HG02798 (cell line): ENCODE results near the gene KRT35.

Experiments used
- ATAC-seq: cut with Tn5 transposase; IDR thresholded peaks from one replicate; pipeline ENCODE4 v1.9.1; 2021; ENCODE audit warnings: mild to moderate bottlenecking; ENCODE audit not compliant: unreplicated experiment, poor library complexity

KRT35 gene

DNA sequence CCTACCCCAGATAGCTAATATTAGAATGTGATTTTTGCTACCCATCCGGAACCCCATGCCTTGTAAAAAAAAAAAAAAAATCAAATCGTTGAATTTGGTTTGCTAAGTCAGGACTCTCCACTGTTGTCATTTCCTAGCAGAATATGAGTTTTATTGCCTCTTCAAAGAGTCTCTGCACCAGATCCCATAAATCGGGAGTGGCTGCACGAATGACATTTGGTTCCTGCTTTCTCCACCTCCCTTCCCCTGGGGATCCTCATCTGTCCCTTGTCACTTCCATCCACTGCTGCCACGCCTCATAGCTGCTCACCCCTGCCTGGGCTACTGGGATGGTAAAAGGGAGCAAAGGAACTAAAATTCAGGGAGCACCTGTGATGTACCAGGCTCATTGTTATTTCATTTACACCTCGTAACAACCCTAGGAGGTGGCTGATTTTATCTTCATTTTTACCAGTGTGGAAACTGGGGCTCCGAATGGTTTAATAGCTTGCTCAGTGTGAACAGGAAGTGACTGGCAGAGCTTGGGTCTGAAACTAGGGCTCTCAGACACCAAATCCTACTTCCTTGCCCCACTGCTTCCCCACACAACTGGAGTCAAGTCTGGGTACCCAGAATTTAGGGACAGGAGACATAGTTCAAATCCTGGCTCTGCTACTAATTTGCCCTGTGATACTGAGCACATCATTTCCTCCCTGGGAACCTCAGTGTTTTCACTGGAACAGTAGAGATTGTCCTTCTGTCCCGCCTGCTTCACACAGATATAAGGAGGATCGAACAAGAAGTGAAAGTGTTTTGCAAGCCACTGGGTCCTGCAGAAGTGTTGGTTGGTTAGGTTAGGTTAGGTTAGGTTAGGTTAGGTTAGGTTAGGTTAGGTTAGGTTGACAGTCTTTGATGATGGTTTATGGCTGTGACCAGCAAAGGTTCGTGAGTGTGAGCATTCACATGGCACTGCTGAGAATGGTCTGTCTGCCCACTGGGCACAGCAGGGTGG, 9.3 kb upstream of the KRT35 start:
- no peak for ATAC-seq

GRCh38 chr17:41489531-41489930, 8.6 kb upstream of the KRT35 start, which contains the start of gene KRT36:
KRT36 (minus strand) TSS chr17:41489910; CDS start chr17:41489864, 46 bp downstream.
- ATAC-seq: no peak

- no peak for ATAC-seq
Observed at GRCh38 chr17:41486809-41487530, 6.0 kb upstream of the KRT35 start.

DNA sequence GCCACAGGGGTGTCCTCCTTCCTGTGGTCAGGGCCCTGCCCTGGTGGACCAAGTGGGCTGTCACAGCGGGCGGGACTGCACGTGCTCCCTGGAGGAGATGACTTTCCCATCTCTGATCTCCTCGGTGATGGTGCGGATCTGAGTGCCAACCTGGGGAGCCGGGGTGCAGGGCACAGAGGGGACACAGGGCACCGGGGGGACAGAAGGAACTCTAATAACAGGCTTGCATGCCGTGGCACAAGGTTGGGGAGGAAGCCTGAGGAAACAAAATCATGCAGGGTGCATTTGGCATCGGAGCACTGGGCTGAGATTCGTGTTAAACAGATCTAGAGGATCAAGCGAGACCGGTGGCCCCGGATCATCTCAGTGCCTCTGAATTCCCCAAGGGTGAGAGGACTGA, 5.4 kb upstream of the KRT35 start:
- no peak for ATAC-seq

- no peak for ATAC-seq
Observed at GRCh38 chr17:41484920-41485904, 4.3 kb upstream of the KRT35 start.

DNA sequence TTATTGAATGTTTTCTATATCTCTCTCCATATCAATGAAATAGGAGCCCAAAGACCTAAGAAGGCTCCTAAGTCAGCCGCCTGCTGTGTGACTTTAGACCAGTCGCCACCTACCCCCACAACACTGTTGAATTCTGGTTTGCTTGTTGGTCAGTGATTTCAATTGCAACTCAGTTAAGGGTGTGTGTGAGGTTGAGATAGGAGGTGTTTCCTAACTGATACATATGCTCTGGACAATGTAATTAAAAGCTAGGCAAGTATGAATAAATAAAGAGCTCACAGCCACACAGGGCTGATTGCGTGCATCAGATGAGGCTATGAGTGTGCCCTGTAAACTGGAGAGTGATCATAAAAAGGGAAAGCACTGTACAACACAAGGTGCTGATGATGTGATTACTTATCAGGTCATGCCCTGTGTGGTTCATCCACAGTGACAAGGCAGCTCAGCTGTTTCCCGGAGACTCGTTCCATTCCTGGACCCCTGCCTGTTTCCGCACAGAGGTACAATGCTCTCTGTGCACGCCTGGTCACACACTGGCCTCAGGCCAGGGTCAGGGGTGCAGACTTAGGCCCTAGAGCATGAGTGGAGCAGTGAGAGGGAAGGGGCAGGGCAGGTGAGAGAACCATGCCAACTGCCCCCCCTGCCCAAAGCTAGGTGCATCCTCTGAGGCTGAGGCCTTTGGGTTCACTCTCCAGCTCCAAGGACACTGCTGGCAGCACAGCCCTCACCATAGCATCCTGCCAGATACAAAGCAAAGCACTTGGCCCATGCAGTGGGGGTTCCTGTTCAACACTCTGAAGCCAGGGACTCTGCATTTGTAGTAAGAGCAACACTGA, 3.3 kb upstream of the KRT35 start:
- ATAC-seq: no peak

- ATAC-seq: no peak
Observed at GRCh38 chr17:41483531-41483930, 2.6 kb upstream of the KRT35 start.

DNA sequence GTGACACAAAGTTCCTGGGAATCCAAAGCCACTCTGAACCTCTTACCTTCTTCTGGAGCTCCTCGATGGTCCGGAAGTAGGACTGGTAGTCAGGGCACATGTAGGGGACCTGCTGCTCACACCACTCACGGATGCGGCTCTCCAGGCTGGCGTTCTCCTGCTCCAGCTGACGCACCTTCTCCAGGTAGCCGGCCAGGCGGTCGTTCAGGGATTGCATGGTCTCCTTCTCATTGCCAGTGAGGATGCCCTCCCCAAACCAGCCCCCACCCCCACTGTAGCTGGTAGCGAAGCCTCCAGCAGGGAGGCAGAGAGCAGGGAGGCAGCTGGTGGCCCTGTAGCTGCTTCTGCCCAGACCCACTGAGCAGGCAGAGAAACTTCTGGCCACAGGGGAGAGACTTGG, 370 bp downstream of the KRT35 start:
- ATAC-seq: no peak

GRCh38 chr17:41480136-41480535, 815 bp downstream of the KRT35 start:
- ATAC-seq: no peak

GRCh38 chr17:41478237-41478636, 2.7 kb downstream of the KRT35 start:
- ATAC-seq: no peak

DNA sequence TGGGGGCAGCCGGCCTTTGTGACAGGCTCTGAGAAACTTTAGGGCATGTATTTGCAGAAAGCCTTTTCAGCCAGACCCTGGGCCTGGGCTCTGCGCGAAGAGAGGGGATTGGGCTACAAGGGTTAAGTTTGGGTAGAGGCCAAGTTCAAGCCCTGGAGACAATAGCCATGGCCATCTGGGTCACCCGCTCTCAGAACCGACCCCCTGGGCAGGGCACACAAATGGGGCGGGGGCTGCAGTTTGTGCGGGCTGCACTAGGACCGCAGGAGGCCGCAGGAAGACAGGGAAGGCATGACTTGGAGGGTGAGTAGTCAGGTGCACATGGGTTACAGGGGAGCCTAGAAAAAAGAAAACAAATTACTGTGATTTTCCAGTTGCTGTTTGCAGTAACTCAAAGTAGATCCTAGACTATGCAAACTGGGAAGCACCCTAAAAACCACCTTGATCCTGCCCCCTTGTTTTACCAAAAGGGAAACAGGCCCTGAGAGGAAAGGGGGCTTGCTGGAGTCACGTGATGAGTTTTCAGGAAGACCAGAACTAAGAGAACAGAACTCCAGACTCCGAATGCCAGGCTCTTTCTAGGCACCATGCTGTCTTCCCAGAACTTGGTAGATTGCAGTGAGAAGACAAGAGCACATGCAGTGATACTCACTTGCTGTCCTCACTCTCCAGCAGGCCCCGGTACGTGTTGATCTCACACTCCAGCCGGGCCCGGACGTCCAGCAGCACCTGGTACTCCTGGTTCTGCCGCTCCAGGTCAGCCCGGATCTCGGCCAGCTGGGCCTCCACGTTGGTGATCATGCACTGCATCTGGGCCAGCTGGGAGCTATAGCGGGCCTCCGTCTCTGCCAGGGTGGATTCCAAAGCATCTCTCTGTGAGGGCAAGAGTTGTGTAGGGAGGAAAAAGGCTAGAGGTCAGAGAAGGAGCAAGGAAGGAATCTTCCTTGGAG, 3.8 kb downstream of the KRT35 start:
- ATAC-seq: no peak

DNA sequence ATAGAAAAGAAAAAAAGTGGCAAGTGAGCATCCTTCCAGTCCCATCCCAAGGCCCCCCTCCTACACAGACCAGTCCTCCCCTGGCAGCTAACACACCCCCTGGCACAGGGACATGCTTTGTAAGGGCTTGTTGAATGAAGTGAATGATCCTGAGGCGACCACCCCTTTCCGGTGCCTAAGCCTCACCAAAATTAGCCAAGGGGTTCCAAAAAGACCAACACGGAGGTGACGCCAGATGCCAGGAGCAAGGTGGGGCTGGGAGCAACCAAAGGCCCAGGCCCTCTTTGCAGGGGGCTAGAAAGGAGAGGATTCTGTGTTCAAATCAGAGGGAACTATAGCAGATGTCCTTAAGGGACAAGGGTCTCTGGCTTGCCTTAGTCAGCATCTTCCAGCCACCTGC, 5.5 kb downstream of the KRT35 start:
- ATAC-seq: no peak

GRCh38 chr17:41474863-41475262, 6.1 kb downstream of the KRT35 start:
- ATAC-seq: no peak

GRCh38 chr17:41468346-41468745, 12.6 kb downstream of the KRT35 start:
- ATAC-seq: no peak

GRCh38 chr17:41467561-41467960, 13.4 kb downstream of the KRT35 start:
- no peak for ATAC-seq

DNA sequence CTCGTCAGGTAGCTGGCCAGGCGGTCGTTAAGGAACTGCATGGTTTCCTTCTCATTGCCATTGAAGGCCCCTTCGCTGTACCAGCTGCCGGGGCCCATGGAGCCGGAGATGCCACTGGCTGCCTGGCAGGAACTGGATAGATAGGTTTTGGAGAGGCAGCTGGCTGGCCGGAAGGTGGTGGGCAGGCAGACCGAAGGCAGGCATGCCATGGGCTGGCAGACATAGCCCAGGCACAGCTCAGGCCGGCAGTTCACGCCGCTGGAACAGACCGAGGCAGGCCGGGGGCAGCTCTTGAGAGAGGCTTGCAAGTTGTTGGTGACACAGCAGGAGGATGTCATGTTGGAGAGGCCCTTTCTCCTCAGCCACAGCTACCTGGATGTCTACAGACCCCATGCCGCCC, 14.0 kb downstream of the KRT35 start, which contains the start of gene KRT32:
Gene KRT32 (minus strand): TSS at position 399 of the 400 bp plus-strand sequence. CDS start 61 bp downstream, at position 338.
- no peak for ATAC-seq

GRCh38 chr17:41464682-41465081, 16.3 kb downstream of the KRT35 start:
- no peak for ATAC-seq

DNA sequence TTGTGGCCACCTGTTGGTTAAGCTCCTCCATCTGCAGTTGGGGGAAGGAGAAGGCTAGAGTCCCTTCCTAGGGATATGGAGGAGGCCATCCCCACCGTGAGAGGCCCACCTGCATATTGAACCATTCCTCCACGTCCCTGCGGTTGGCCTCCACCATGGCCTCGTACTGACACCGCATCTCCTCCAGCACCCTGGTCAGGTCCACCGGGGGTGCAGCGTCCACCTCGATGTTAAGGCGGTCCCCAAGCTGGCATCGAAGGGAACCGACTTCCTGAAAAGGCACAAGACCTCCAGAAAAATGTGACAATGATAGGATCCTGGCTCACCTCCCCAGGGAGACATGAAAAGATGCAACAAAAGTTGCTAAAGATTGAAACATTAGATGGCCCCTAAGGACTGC, 16.8 kb downstream of the KRT35 start:
- no peak for ATAC-seq
